K562 (cell line): ENCODE measurements around the gene SLC22A23. TPM values are rescaled to one million over a fixed set of nuclear protein-coding genes. Genes with fewer than 3 reads are reported as not detected.

ENCODE experiments used
- ARID4B ChIP-seq: sonication (generic); formaldehyde crosslinking; IDR thresholded peaks from 2 replicates; pipeline ENCODE4 v1.8.0; 2022; ENCODE audit warnings: mild to moderate bottlenecking, missing genetic modification reagents
- GATAD2A ChIP-seq: fragments of 450-650 bp; IDR thresholded peaks from 2 replicates; pipeline ENCODE4 v1.6.1; 2017
- GMEB1 ChIP-seq: fragments of 250-450 bp; sonication (Bioruptor Pico); IDR thresholded peaks from 2 replicates; pipeline ENCODE4 v1.4.0; 2020; ENCODE audit warnings: mild to moderate bottlenecking
- HCFC1 ChIP-seq: IDR thresholded peaks from 2 replicates; pipeline ENCODE4 v1.6.1; 2012; ENCODE audit warnings: low read depth, low read length, improper control_type of control experiment
- ID3 ChIP-seq, 2 experiments: fragments of 250-450 bp in 1 of 2; fragments of 450-650 bp in 1 of 2; sonication (Bioruptor Pico) in 1 of 2; IDR thresholded peaks; 2 replicates each; pipeline versions ENCODE4 v1.6.1 to v1.8.0; 2016 to 2021; ENCODE audit warnings: mild to moderate bottlenecking in 2 of 2, moderate library complexity in 2 of 2, missing compliant biosample characterization in 1 of 2, missing genetic modification characterization in 1 of 2
- NFRKB ChIP-seq: fragments of 450-650 bp; IDR thresholded peaks from 2 replicates; pipeline ENCODE4 v1.6.1; 2016; ENCODE audit warnings: low read depth
- POU5F1 ChIP-seq: fragments of 150-350 bp; IDR thresholded peaks from 2 replicates; pipeline ENCODE4 v1.6.1; 2014; ENCODE audit warnings: borderline replicate concordance, low read length, low read depth, mild to moderate bottlenecking; ENCODE audit not compliant: partially characterized antibody
- YBX1 ChIP-seq: fragments of 450-650 bp; IDR thresholded peaks from 2 replicates; pipeline ENCODE4 v1.7.1; 2016; ENCODE audit warnings: mild to moderate bottlenecking
- ZNF146 ChIP-seq: IDR thresholded peaks from one replicate; pipeline ENCODE4 v1.6.1; 2018; ENCODE audit warnings: missing compliant biosample characterization; ENCODE audit not compliant: unreplicated experiment
- ZNF407 ChIP-seq: fragments of 450-650 bp; IDR thresholded peaks from 2 replicates; pipeline ENCODE4 v1.6.1; 2016; ENCODE audit warnings: low read depth
- ZNF707 ChIP-seq: fragments of 250-450 bp; sonication (Bioruptor Pico); conservative IDR thresholded peaks from 2 replicates; pipeline ENCODE4 v1.8.0; 2022; ENCODE audit warnings: inconsistent platforms, mild to moderate bottlenecking, moderate library complexity
- polyA plus RNA-seq, 8 experiments: library from polyadenylated mRNA; depleted of rRNA in 4 of 8; stranded (reverse) in 5 of 8; unstranded in 3 of 8; fragments of >200 nt; fragmentation: Nextera tagmentation in 2 of 8; fragmentation: Illumina TruSeq in 1 of 8; extraction: Ambion mirVana in 2 of 8; extraction: Trizol in 1 of 8; gene quantifications; 2 replicates each; pipeline versions ENCODE4 v1.2.1 to v1.2.3, GENCODE V29; 2011 to 2014; ENCODE audit warnings: inconsistent platforms in 1 of 8, missing spikeins in 1 of 8
- total RNA-seq, 7 experiments: library from RNA; depleted of rRNA in 6 of 7; stranded (reverse); fragments of >200 nt in 6 of 7; fragmentation: Illumina TruSeq in 2 of 7; extraction: Trizol in 2 of 7; gene quantifications; 2 replicates each; pipeline versions ENCODE4 v1.2.1 to v1.2.3, GENCODE V29; 2011 to 2021; ENCODE audit warnings: low replicate concordance in 1 of 7

The SLC22A23 gene
- total and polyA plus RNA-seq, 9 of the 15 experiments (the other 6 are each of a cell fraction or from before 2014, with no cell fraction given): 0.30 to 8.7 (median 2.5) TPM

GRCh38 chr6:3392930-3393835 lies 63.7 kb downstream of the SLC22A23 start (continued):
- TF ChIP-seq ARID4B (CRISPR knock-in tag) (no peak), ID3 (CRISPR knock-in tag; IDR thresholded peaks at IDR 0.05) (no peak), ID3 (tag; IDR thresholded peaks at IDR 0.05) (peak; percentile 70), ZNF407 (no peak), POU5F1 (no peak), NFRKB (peak; percentile 52; the same call in 1 of the 2 replicates), YBX1 (no peak), ZNF707 (no peak), GATAD2A (peak; percentile 96), ZNF146 (CRISPR knock-in tag) (no peak), GMEB1 (CRISPR knock-in tag) (no peak), HCFC1 (peak; percentile 32; the same call in 1 of the 2 replicates)
